OCI-LY1 (cell line): Measurements from ENCODE around the gene EPAS1.

ENCODE experiments used
- H2AFZ ChIP-seq: fragments of 200-600 bp; sonication (generic), shearing (Covaris generic); 2 replicates; pipeline ENCODE4 v1.6.0; 2014; ENCODE audit warnings: antibody characterized with exemption, mild to moderate bottlenecking, low read length
- H3F3A ChIP-seq: fragments of 200-600 bp; sonication (generic), shearing (Covaris generic); 2 replicates; pipeline ENCODE4 v1.6.0; 2014; ENCODE audit warnings: mild to moderate bottlenecking, antibody characterized with exemption, low read length, moderate library complexity; ENCODE audit not compliant: insufficient read depth
- H3K27ac ChIP-seq: fragments of 200-600 bp; sonication (generic); 2 replicates; pipeline ENCODE4 v1.5.1; 2014; ENCODE audit warnings: low read length, mixed run types, mild to moderate bottlenecking, low read depth; ENCODE audit not compliant: poor library complexity, severe bottlenecking
- H3K27me3 ChIP-seq: fragments of 200-600 bp; sonication (generic); 2 replicates; pipeline ENCODE4 v1.6.0; 2014; ENCODE audit warnings: antibody characterized with exemption, mild to moderate bottlenecking, low read length, moderate library complexity; ENCODE audit not compliant: insufficient read depth
- H3K36me3 ChIP-seq: fragments of 200-600 bp; sonication (generic); 2 replicates; pipeline ENCODE4 v1.6.1; 2014; ENCODE audit warnings: mild to moderate bottlenecking, antibody characterized with exemption, low read length, moderate library complexity, mixed read lengths; ENCODE audit not compliant: insufficient read depth
- H3K4me1 ChIP-seq: fragments of 200-600 bp; sonication (generic); 2 replicates; pipeline ENCODE4 v1.5.1; 2014; ENCODE audit warnings: mild to moderate bottlenecking, low read length, moderate library complexity; ENCODE audit not compliant: insufficient read depth, severe bottlenecking
- H3K4me2 ChIP-seq: fragments of 200-600 bp; sonication (generic), shearing (Covaris generic); 2 replicates; pipeline ENCODE4 v1.6.1; 2014; ENCODE audit warnings: low read length
- H3K4me3 ChIP-seq: fragments of 200-600 bp; sonication (generic); 2 replicates; pipeline ENCODE4 v1.5.1; 2014; ENCODE audit warnings: low read length, low read depth, mild to moderate bottlenecking, mixed read lengths; ENCODE audit not compliant: poor library complexity, severe bottlenecking
- H3K79me2 ChIP-seq: fragments of 200-600 bp; shearing (Covaris generic); 2 replicates; pipeline ENCODE4 v1.6.1; 2016; ENCODE audit warnings: mixed run types, low read length, mixed read lengths; ENCODE audit not compliant: insufficient read depth
- H3K9ac ChIP-seq: fragments of 200-600 bp; sonication (generic), shearing (Covaris generic); 2 replicates; pipeline ENCODE4 v1.6.1; 2014; ENCODE audit warnings: mild to moderate bottlenecking, low read length, mixed read lengths
- H3K9me2 ChIP-seq: fragments of 200-600 bp; sonication (generic), shearing (Covaris generic); 2 replicates; pipeline ENCODE4 v1.6.1; 2014; ENCODE audit warnings: low read depth, mild to moderate bottlenecking, low read length, mixed read lengths
- H3K9me3 ChIP-seq: fragments of 200-600 bp; shearing (Covaris generic); 2 replicates; pipeline ENCODE4 v1.6.1; 2014; ENCODE audit warnings: low read length, mixed read lengths
- H4K20me1 ChIP-seq: fragments of 200-600 bp; sonication (generic), shearing (Covaris generic); 2 replicates; pipeline ENCODE4 v1.6.0; 2016; ENCODE audit warnings: mild to moderate bottlenecking, low read length; ENCODE audit not compliant: insufficient read depth
- EZH2 ChIP-seq: fragments of 200-600 bp; sonication (generic), shearing (Covaris generic); IDR thresholded peaks from 2 replicates; pipeline ENCODE4 v1.8.0; 2017; ENCODE audit warnings: borderline replicate concordance, mixed run types, mild to moderate bottlenecking, antibody characterized with exemption, low read length, moderate library complexity, mixed read lengths
- TF ChIP-seq, protein P1 (sequence below): fragments of 200-600 bp; sonication (generic), shearing (Covaris generic); IDR thresholded peaks from 2 replicates; pipeline ENCODE4 v1.5.1; 2017; ENCODE audit warnings: mild to moderate bottlenecking, antibody characterized with exemption, low read length, moderate library complexity, mixed read lengths

Gene EPAS1

DNA sequence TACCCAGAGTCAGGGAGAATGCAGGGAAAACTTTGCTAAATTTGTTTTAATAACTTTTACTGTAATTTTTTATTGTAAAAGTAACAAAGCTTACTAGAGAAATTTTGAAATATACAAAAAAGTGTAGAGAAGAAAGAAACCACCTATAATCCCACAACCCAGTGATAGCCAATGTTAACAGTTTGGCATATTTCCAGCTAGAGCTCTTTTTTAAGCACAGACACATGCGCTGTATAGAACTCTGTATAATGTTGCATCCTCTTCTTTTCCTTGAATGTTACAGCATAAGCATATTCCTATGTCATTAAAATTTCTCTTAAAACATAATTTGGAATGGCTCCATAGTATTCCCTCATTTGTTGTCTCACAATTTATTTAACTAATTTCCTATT is 37.4 kb upstream of the EPAS1 start:
- Histone ChIP-seq H3K4me1 (no peaks in the 10 kb centered on the region), H3K36me3 (no peaks in the 10 kb centered on the region), H2AFZ (no peak overlapping the region), H3K79me2 (no peaks in the 10 kb centered on the region), H3K4me3 (no peak overlapping the region), H3K27ac (no peak overlapping the region), H3K9me2 (no peaks in the 10 kb centered on the region), H3K9me3 (no peaks in the 10 kb centered on the region), H3K4me2 (no peak overlapping the region), H3K9ac (no peak overlapping the region), H3F3A (no peaks in the 10 kb centered on the region), H4K20me1 (no peaks in the 10 kb centered on the region), H3K27me3 (no peaks in the 10 kb centered on the region)
- TF ChIP-seq, protein P1, sequence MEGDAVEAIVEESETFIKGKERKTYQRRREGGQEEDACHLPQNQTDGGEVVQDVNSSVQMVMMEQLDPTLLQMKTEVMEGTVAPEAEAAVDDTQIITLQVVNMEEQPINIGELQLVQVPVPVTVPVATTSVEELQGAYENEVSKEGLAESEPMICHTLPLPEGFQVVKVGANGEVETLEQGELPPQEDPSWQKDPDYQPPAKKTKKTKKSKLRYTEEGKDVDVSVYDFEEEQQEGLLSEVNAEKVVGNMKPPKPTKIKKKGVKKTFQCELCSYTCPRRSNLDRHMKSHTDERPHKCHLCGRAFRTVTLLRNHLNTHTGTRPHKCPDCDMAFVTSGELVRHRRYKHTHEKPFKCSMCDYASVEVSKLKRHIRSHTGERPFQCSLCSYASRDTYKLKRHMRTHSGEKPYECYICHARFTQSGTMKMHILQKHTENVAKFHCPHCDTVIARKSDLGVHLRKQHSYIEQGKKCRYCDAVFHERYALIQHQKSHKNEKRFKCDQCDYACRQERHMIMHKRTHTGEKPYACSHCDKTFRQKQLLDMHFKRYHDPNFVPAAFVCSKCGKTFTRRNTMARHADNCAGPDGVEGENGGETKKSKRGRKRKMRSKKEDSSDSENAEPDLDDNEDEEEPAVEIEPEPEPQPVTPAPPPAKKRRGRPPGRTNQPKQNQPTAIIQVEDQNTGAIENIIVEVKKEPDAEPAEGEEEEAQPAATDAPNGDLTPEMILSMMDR, result no peak
- no peak for TF ChIP-seq EZH2

DNA sequence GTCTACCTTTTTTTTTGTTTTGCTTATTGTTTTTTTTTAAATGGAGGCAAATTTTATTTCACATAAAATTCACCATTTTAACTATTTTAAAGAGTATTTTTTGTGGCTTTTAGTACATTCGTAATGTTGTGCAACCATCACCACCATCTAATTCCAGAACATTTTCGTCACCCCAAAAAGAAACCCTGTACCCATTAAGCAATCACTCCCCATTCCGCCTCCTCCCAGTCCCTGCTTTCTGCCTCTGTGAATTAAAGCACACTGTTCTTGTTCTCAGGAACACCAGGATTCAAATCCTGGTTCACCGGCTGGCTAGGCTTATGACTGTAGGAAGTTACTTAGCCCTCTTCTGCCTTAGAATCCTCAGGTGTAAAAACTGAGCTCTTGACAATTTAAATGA is 36.9 kb upstream of the EPAS1 start:
- H3K4me2 ChIP-seq, result no peak overlapping the region
- H3K9me2 ChIP-seq, result no peaks in the 10 kb centered on the region
- H3F3A ChIP-seq, result no peaks in the 10 kb centered on the region
- H4K20me1 ChIP-seq, result no peaks in the 10 kb centered on the region
- H3K36me3 ChIP-seq, result no peaks in the 10 kb centered on the region
- no peaks in the 10 kb centered on the region for H3K27me3 ChIP-seq
- no peaks in the 10 kb centered on the region for H3K79me2 ChIP-seq
- H3K9ac ChIP-seq, result no peak overlapping the region
- TF ChIP-seq EZH2, result no peak
- TF ChIP-seq, protein P1, result no peak
- no peaks in the 10 kb centered on the region for H3K9me3 ChIP-seq
- no peaks in the 10 kb centered on the region for H3K4me1 ChIP-seq
- H2AFZ ChIP-seq, result no peak overlapping the region
- H3K4me3 ChIP-seq, result no peak overlapping the region
- no peak overlapping the region for H3K27ac ChIP-seq

DNA sequence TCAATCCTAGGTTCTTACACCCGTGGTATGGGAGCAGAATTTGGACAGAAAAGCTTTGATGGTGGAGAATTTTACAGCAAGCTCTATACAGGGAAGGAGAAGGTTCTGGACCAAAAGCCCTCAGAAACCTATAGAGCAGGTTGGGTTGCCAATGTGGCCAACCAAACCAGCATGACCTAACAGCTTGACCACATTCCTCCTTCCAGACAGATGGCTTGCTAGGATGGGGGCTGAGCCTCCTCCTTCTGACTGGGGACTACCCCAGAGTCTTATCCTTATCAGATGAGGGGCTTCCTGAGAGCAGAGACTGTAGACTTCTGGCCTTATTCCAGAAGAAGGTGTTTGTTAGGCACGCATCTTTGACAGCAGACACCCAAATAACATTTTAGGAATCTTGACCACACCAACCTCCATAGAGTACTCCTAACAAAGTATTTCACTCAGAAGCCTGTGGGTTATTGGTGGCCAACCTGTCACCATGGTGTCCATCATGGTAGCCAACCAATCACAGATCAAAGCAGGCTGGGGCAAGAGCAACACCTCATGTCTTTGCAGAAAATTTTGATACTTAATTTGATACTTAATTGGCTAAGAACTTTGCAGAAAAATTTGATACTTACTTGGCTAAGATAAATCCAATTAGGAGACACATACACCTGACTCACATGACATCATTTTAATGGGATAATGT is 34.8 kb upstream of the EPAS1 start:
- Histone ChIP-seq H3K9me2 (no peaks in the 10 kb centered on the region), H2AFZ (no peak overlapping the region)
- TF ChIP-seq, protein P1, result no peak
- TF ChIP-seq EZH2, result no peak

More for the DNA sequence above, 34.8 kb upstream of the EPAS1 start:
- H3K9ac ChIP-seq, result no peak overlapping the region
- H3K9me3 ChIP-seq, result no peaks in the 10 kb centered on the region
- no peaks in the 10 kb centered on the region for H3F3A ChIP-seq
- H3K4me3 ChIP-seq, result no peak overlapping the region
- H3K27ac ChIP-seq, result no peak overlapping the region
- no peaks in the 10 kb centered on the region for H3K4me1 ChIP-seq
- no peaks in the 10 kb centered on the region for H4K20me1 ChIP-seq
- no peaks in the 10 kb centered on the region for H3K27me3 ChIP-seq
- H3K79me2 ChIP-seq, result no peaks in the 10 kb centered on the region
- H3K4me2 ChIP-seq, result no peak overlapping the region
- no peaks in the 10 kb centered on the region for H3K36me3 ChIP-seq
